Measurements from ENCODE around the gene FOXO1. TPM values are rescaled to one million over a fixed set of nuclear protein-coding genes. Genes with fewer than 3 reads are reported as not detected.

Gene FOXO1
- total RNA-seq, 4 donors from 2014 or later = 117 to 250 (median 159) TPM

DNA sequence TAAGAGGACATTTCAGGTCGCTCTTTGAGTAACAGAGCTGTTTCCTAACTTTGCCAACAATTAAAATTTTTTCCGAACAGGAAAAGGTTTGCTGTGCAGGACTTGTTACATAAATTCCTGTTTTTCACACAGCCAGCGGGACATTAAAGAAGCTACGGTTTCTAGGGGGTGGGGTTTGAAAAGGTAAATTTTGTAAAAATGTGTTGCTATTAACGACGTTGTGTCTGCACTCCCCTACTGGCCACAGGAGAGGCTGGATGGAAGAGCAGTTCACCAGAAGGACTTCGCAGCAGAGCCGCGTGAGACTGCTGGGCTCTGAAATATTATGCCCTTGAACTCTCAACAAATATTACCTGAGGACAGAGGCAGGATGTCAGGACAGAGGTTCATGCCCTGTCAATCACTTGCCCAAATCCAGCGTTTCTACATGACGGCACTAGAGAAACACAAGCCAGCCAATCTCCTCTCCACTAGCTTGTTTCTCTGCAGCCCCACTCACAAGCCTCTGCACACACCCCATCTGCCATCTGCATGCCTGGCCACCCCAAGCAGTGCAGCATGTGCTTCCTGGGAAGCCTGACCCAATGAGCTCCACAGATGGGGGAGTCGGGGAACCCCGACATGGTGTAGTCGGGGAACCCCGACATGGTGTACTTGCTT, 102.0 kb downstream of the FOXO1 start:
- in situ Hi-C loops (cut with MboI; ENCODE audit: low sequenced_read_pairs in 4 of 4) (no loop called here), intact Hi-C loops (cut with DNase I; ENCODE audit: low total_unique reads) (no loop called here)
- peak in 1 of 2 donors; percentile 29 for ATAC-seq
- H3K9me3 ChIP-seq = no peaks in the 10 kb centered on the region
- TF ChIP-seq POLR2A (IDR thresholded peaks at IDR 0.05) = no peak
- TF ChIP-seq, protein P1, sequence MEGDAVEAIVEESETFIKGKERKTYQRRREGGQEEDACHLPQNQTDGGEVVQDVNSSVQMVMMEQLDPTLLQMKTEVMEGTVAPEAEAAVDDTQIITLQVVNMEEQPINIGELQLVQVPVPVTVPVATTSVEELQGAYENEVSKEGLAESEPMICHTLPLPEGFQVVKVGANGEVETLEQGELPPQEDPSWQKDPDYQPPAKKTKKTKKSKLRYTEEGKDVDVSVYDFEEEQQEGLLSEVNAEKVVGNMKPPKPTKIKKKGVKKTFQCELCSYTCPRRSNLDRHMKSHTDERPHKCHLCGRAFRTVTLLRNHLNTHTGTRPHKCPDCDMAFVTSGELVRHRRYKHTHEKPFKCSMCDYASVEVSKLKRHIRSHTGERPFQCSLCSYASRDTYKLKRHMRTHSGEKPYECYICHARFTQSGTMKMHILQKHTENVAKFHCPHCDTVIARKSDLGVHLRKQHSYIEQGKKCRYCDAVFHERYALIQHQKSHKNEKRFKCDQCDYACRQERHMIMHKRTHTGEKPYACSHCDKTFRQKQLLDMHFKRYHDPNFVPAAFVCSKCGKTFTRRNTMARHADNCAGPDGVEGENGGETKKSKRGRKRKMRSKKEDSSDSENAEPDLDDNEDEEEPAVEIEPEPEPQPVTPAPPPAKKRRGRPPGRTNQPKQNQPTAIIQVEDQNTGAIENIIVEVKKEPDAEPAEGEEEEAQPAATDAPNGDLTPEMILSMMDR (IDR thresholded peaks at IDR 0.05 in 4 of 5, conservative IDR thresholded peaks at IDR 0.05 in 1 of 5) = peak in 1 of 5 experiments; percentile 40
- no peak for DNase-seq
- no peaks in the 10 kb centered on the region for H3K27me3 ChIP-seq
- H3K4me3 ChIP-seq = peak overlapping the region in 3 of 4 donors; percentile 5 to 36 (median 21)
- peaks cover 85 to 90% of the 10 kb centered on the region in 2 donors for H3K4me1 ChIP-seq
- peak overlapping the region; percentile 72 to 78 (median 75) for H3K27ac ChIP-seq
- peaks cover 3 to 11% of the 10 kb centered on the region in 2 donors for H3K36me3 ChIP-seq

DNA sequence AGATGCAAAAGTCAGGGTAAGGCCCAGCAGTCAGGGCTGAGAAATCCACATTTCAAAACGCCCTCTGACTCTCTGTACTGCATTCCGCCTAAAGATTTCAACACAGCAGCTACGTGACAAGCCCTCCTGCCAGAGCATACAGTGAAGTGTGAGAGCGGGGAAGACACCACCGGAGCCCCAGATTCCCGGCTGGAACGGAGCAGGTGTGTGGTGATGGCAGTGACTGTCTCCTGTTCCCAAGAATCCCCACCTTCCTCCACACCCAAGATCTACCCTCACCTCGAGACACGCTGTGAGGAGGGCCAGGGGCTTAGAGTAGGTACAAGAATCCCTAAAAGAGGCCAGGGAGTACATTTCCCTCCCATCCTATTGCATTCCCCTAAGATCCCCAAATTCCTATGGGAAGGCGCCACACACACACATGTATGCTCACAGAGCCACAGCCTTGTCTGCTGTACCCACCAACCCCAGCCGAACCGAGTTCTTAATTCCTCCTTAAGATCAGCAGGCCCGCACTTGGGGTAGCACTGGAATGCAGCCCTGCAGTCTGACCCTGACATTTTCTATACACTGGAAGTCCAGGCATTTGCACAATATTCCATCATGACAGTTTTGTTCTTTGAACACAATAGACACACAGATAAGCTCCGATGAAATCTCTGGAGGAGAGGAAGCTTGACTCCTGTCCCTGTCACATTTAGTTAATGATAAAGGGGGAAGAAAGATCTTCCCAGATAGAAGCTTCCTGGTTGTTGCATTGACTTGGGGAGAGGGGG, 102.9 kb downstream of the FOXO1 start:
- DNase-seq = peak; percentile 59 to 82
- peak overlapping the region; percentile 4 to 36 (median 6) for H3K4me3 ChIP-seq

DNA sequence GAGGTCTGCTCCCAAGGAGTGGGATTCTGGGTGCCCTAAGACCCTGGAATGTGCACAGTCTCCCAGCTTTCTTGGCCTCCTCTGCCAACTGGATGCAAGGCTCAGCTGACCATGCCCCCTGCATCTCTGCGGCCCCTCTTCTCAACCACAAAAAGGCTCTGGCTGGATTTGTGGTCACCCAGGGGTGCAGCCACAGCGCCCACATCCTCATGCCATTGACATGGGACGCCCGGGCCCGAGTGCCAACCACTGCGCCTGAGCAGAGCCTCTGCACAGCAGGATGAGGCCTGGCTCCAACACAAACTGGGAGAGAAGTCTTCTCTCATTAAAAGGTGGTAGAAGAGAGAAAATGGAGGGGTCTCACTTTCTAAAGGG, 103.5 kb downstream of the FOXO1 start:
- H3K9me3 ChIP-seq = no peaks in the 10 kb centered on the region
- intact Hi-C loops (cut with DNase I; ENCODE audit: low total_unique reads) = loop anchor here (1.0 to 2.0 kb wide), 3 partner anchors 26 to 212 kb away; partner anchors contain the start of gene FOXO1
- H3K4me1 ChIP-seq = peaks cover 85 to 89% of the 10 kb centered on the region in 2 donors
- H3K4me3 ChIP-seq = no peak overlapping the region
- peak overlapping the region; percentile 72 to 78 (median 75) for H3K27ac ChIP-seq
- TF ChIP-seq, protein P1 (IDR thresholded peaks at IDR 0.05 in 4 of 5, conservative IDR thresholded peaks at IDR 0.05 in 1 of 5) = no peak
- no peak for TF ChIP-seq POLR2A (IDR thresholded peaks at IDR 0.05)
- peaks cover 3 to 26% of the 10 kb centered on the region in 2 donors for H3K36me3 ChIP-seq
- ATAC-seq (no peak), DNase-seq (no peak)
- no peaks in the 10 kb centered on the region for H3K27me3 ChIP-seq
- in situ Hi-C loops (cut with MboI; ENCODE audit: low sequenced_read_pairs in 4 of 4) = no loop called here

More for the DNA sequence above, 102.9 kb downstream of the FOXO1 start:
- Histone ChIP-seq H3K9me3 (no peaks in the 10 kb centered on the region), H3K27me3 (no peaks in the 10 kb centered on the region), H3K27ac (peak overlapping the region; percentile 72 to 78 (median 75)), H3K4me1 (peaks cover 85 to 89% of the 10 kb centered on the region in 2 donors), H3K36me3 (peaks cover 3 to 20% of the 10 kb centered on the region in 2 donors)
- intact Hi-C loops (cut with DNase I; ENCODE audit: low total_unique reads) = loop anchor here (1.0 to 2.0 kb wide), 3 partner anchors 26 to 213 kb away; partner anchors contain the start of gene FOXO1
- TF ChIP-seq, protein P1 (IDR thresholded peaks at IDR 0.05 in 4 of 5, conservative IDR thresholded peaks at IDR 0.05 in 1 of 5) = no peak
- TF ChIP-seq POLR2A (IDR thresholded peaks at IDR 0.05) = peak in 1 of 2 donors; percentile 11
- peak; percentile 61 to 79 for ATAC-seq
- in situ Hi-C loops (cut with MboI; ENCODE audit: low sequenced_read_pairs in 4 of 4) = no loop called here

DNA sequence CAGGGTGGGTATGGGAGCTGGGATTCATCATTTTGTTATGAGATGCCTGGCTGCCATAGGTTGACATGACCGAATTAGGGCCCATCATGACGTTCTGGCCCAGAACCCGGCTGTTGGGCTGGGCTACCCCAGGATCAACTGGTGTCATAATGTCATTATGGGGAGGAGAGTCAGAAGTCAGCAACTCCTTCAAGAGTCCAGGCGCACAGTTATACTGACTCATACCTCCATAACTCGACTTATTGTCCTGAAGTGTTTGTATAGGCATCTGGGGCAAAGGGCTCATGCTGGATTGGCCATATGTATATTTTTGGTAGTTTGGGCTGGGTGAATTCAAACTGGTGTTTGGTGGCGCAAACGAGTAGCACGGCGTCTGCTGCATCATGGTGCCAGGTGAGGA, 106.5 kb downstream of the FOXO1 start:
- peak overlapping the region in 3 of 4 donors; percentile 72 to 78 (median 75) for H3K27ac ChIP-seq
- intact Hi-C loops (cut with DNase I; ENCODE audit: low total_unique reads) (no loop called here), in situ Hi-C loops (cut with MboI; ENCODE audit: low sequenced_read_pairs in 4 of 4) (no loop called here)
- no peaks in the 10 kb centered on the region for H3K9me3 ChIP-seq
- peaks cover 85 to 88% of the 10 kb centered on the region in 2 donors for H3K4me1 ChIP-seq
- no peak for DNase-seq
- TF ChIP-seq, protein P1 (IDR thresholded peaks at IDR 0.05 in 4 of 5, conservative IDR thresholded peaks at IDR 0.05 in 1 of 5) = no peak
- TF ChIP-seq POLR2A (IDR thresholded peaks at IDR 0.05) = no peak
- H3K27me3 ChIP-seq = no peaks in the 10 kb centered on the region
- H3K4me3 ChIP-seq = no peak overlapping the region
- H3K36me3 ChIP-seq = peaks cover 3 to 27% of the 10 kb centered on the region in 2 donors
- no peak for ATAC-seq

Data from gastrocnemius medialis (tissue), 4 donors.